NCI-H526 (cell line): Measurements from ENCODE around the gene ASB15.
"Not testable (repeated sequence)": the region's sequence is repeated elsewhere in the genome, so short reads cannot be mapped to it uniquely, and the experiment has no call there.

ENCODE experiments used
- DNase-seq, 2 experiments: peaks; one replicate each; lab custom pipeline; 2025; lab: John Stamatoyannopoulos, UW

The ASB15 gene

GRCh38 chr7:123601530-123601929, at the start of gene ASB15:
TSS of gene ASB15 (plus strand) at chr7:123601821. CDS start at chr7:123614503, 12,682 bp downstream.
- no peak for DNase-seq

GRCh38 chr7:123552134-123552533, 49.5 kb upstream of the ASB15 start:
- not testable (repeated sequence) for DNase-seq

- no peak for DNase-seq
Observed at GRCh38 chr7:123552641-123553040, 49.0 kb upstream of the ASB15 start.

GRCh38 chr7:123553159-123553558, 48.5 kb upstream of the ASB15 start:
- DNase-seq: no peak

- no peak for DNase-seq
Observed at GRCh38 chr7:123555484-123555883, 46.1 kb upstream of the ASB15 start.

GRCh38 chr7:123557016-123557397, 44.6 kb upstream of the ASB15 start:
- no peak for DNase-seq

GRCh38 chr7:123557398-123558288, 44.0 kb upstream of the ASB15 start, which contains the start of gene NDUFA5:
TSS of gene NDUFA5 (minus strand) at chr7:123557818. CDS start at chr7:123557795, 23 bp downstream.
- DNase-seq: peak; percentile 99 to 100

- no peak for DNase-seq
Observed at GRCh38 chr7:123558289-123558874, 43.2 kb upstream of the ASB15 start.

GRCh38 chr7:123562121-123562520, 39.5 kb upstream of the ASB15 start:
- DNase-seq: no peak

- DNase-seq: no peak
Observed at GRCh38 chr7:123569352-123570010, 32.1 kb upstream of the ASB15 start.

- DNase-seq: peak in 1 of 2 experiments; percentile 19
Observed at GRCh38 chr7:123570390-123571182, 31.0 kb upstream of the ASB15 start.

- DNase-seq: no peak
Observed at GRCh38 chr7:123571187-123571586, 30.4 kb upstream of the ASB15 start.

GRCh38 chr7:123571684-123572083, 29.9 kb upstream of the ASB15 start:
- no peak for DNase-seq

- no peak for DNase-seq
Observed at GRCh38 chr7:123573341-123573740, 28.3 kb upstream of the ASB15 start.

GRCh38 chr7:123573896-123574467, 27.6 kb upstream of the ASB15 start:
- DNase-seq: no peak

- no peak for DNase-seq
Observed at GRCh38 chr7:123579416-123579815, 22.2 kb upstream of the ASB15 start.

GRCh38 chr7:123580406-123581161, 21.0 kb upstream of the ASB15 start:
- peak; percentile 40 to 74 for DNase-seq

GRCh38 chr7:123581162-123581459, 20.5 kb upstream of the ASB15 start:
- no peak for DNase-seq

- no peak for DNase-seq
Observed at GRCh38 chr7:123583821-123584220, 17.8 kb upstream of the ASB15 start.

GRCh38 chr7:123588376-123588775, 13.2 kb upstream of the ASB15 start:
- DNase-seq: no peak

GRCh38 chr7:123594813-123595241, 6.8 kb upstream of the ASB15 start:
- peak; percentile 47 to 66 for DNase-seq
